HepG2 (cell line): ENCODE measurements around the gene CABLES2. TPM values are rescaled to one million over a fixed set of nuclear protein-coding genes. Genes with fewer than 3 reads are reported as not detected.
A peak's percentile ranks its signal among the peaks of the same experiment; 100 is the strongest.

Source experiments
- ATAC-seq: fragments of 200-7000 bp; cut with Tn5 transposase; 3 replicates; pipeline ENCODE4 v1.9.1; 2020; ENCODE audit warnings: mild to moderate bottlenecking, moderate library complexity
- BruUV-seq: library from RNA; stranded (reverse); fragments of 400-500 nt; replicated peaks from 2 replicates; lab custom pipeline; 2021; lab: Mats Ljungman, UMichigan
- CTCF ChIA-PET: fragments of 300-600 bp; formaldehyde crosslinking; extraction: SDS; loops from one replicate; lab custom pipeline; 2021; ENCODE audit warnings: low total read pairs, inconsistent platforms, low intra/inter-chr PET ratio; lab: Yijun Ruan, JAX
- POLR2A ChIA-PET: fragments of 350-600 bp; sonication (Branson Sonifier 250); formaldehyde crosslinking; loops from one replicate; lab custom pipeline; 2020; ENCODE audit warnings: antibody characterized with exemption, inconsistent platforms; lab: Yijun Ruan, JAX
- DNase-seq: peaks from one replicate; pipeline ENCODE4 v3.0.0-alpha.2; 2015; ENCODE audit warnings: low spot score
- FAIRE-seq: peaks from 3 replicates; lab custom pipeline; 2011; peaks lifted over from hg19 to GRCh38; lab: Jason Lieb, UNC
- H2AFZ ChIP-seq: one replicate; pipeline ENCODE4 v1.6.1; 2011; ENCODE audit warnings: low read length, inconsistent platforms
- H3K27ac ChIP-seq: fragments of 300-600 bp; 3 replicates; pipeline ENCODE4 v1.8.0; 2011; ENCODE audit warnings: mixed run types, mild to moderate bottlenecking, mixed read lengths, low read length, inconsistent platforms; ENCODE audit not compliant: insufficient read depth; ENCODE audit errors: extremely low read length
- H3K27me3 ChIP-seq, 2 experiments: fragments of 200-600 bp in 1 of 2; 2 replicates in 1 of 2; 3 replicates in 1 of 2; pipeline versions ENCODE4 v1.6.0 to v1.8.0; 2011; ENCODE audit warnings: low read length in 2 of 2, mild to moderate bottlenecking in 2 of 2, moderate library complexity in 2 of 2, inconsistent platforms in 1 of 2; ENCODE audit not compliant: insufficient read depth in 2 of 2, control insufficient read depth in 1 of 2
- H3K36me3 ChIP-seq, 2 experiments: fragments of 200-600 bp in 1 of 2; replicated peaks in 1 of 2; 2 replicates in 1 of 2; 3 replicates in 1 of 2; pipeline versions ENCODE4 v1.5.1 to v1.8.0; 2011; ENCODE audit warnings: low read length in 2 of 2, inconsistent platforms in 1 of 2; ENCODE audit not compliant: insufficient read depth in 2 of 2, control insufficient read depth in 1 of 2
- H3K4me1 ChIP-seq: 2 replicates; pipeline ENCODE4 v1.5.1; 2012; ENCODE audit warnings: low read length, inconsistent platforms; ENCODE audit not compliant: insufficient read depth
- H3K4me2 ChIP-seq: 2 replicates; pipeline ENCODE4 v1.6.0; 2011; ENCODE audit warnings: low read depth, low read length, inconsistent platforms
- H3K4me3 ChIP-seq, 3 experiments: fragments of 200-600 bp in 1 of 3; sonication (generic), shearing (Covaris generic) in 1 of 3; replicated peaks in 1 of 3; 2 replicates each; pipeline ENCODE4 v1.5.1; 2011 to 2016; ENCODE audit warnings: low read length in 3 of 3, inconsistent platforms in 2 of 3, low read depth in 2 of 3, mild to moderate bottlenecking in 2 of 3, control low read depth in 1 of 3, mixed read lengths in 1 of 3; ENCODE audit not compliant: insufficient read depth in 1 of 3
- H3K79me2 ChIP-seq: one replicate; pipeline ENCODE4 v1.6.1; 2011; ENCODE audit warnings: low read length, inconsistent platforms; ENCODE audit not compliant: insufficient read depth
- H3K9ac ChIP-seq: 2 replicates; pipeline ENCODE4 v1.6.0; 2011; ENCODE audit warnings: mild to moderate bottlenecking, low read depth, low read length, inconsistent platforms; ENCODE audit not compliant: insufficient read depth
- H3K9me3 ChIP-seq: 2 replicates; pipeline ENCODE4 v1.5.1; 2012; ENCODE audit warnings: mild to moderate bottlenecking, low read length
- H4K20me1 ChIP-seq: 2 replicates; pipeline ENCODE4 v1.6.0; 2011; ENCODE audit warnings: inconsistent platforms, mild to moderate bottlenecking, low read length, moderate library complexity; ENCODE audit not compliant: insufficient read depth
- CBX2 ChIP-seq, 2 experiments: fragments of 200-600 bp in 1 of 2; sonication (generic); formaldehyde crosslinking in 1 of 2; IDR thresholded peaks; 2 replicates each; pipeline versions ENCODE4 v1.7.0 to v1.8.1; 2018 to 2022; ENCODE audit warnings: low read depth in 2 of 2, low read length in 1 of 2, mild to moderate bottlenecking in 1 of 2, missing genetic modification reagents in 1 of 2
- CENPX ChIP-seq: sonication (generic); formaldehyde crosslinking; IDR thresholded peaks from 2 replicates; pipeline ENCODE4 v1.9.0; 2021; ENCODE audit warnings: mild to moderate bottlenecking, missing genetic modification reagents, moderate library complexity
- TGIF2 ChIP-seq: IDR thresholded peaks from 2 replicates; pipeline ENCODE4 v1.6.1; 2016; ENCODE audit warnings: control low read depth, missing compliant biosample characterization
- ZBTB10 ChIP-seq: sonication (generic); formaldehyde crosslinking; IDR thresholded peaks from 2 replicates; pipeline ENCODE4 v1.4.0; 2020; ENCODE audit warnings: missing genetic modification reagents, borderline replicate concordance
- ZNF318 ChIP-seq: sonication (generic); formaldehyde crosslinking; IDR thresholded peaks from 2 replicates; pipeline ENCODE4 v1.4.0; 2020; ENCODE audit warnings: mild to moderate bottlenecking, missing genetic modification reagents
- ZNF550 ChIP-seq: sonication (generic); formaldehyde crosslinking; IDR thresholded peaks from 2 replicates; pipeline ENCODE4 v1.4.0; 2020; ENCODE audit warnings: mild to moderate bottlenecking, missing genetic modification reagents, borderline replicate concordance
- ZNF746 ChIP-seq: sonication (generic); formaldehyde crosslinking; IDR thresholded peaks from 2 replicates; pipeline ENCODE4 v1.8.0; 2022; ENCODE audit warnings: mild to moderate bottlenecking, missing genetic modification reagents
- ZNF768 ChIP-seq: sonication (generic); formaldehyde crosslinking; IDR thresholded peaks from 2 replicates; pipeline ENCODE4 v1.4.0; 2020; ENCODE audit warnings: missing genetic modification reagents
- WGBS: methylation state at CpG from one replicate; pipeline ENCODE4 v1.1.6; 2017; ENCODE audit warnings: low lambda C conversion rate; 5-methylcytosine and 5-hydroxymethylcytosine counted together
- in situ Hi-C: cut with HindIII; loops from 2 replicates; pipeline ENCODE4 v1.10.0; 2017; ENCODE audit warnings: low pct_unique_long_range_greater_than_20kb; ENCODE audit not compliant: extremely low pct_ligation_motif_present
- intact Hi-C: fragments of 100-400 bp; cut with micrococcal nuclease; formaldehyde crosslinking; loops from one replicate; pipeline ENCODE4 v1.10.0; 2022; ENCODE audit not compliant: unreplicated experiment
- polyA plus RNA-seq, 8 experiments: library from polyadenylated mRNA; depleted of rRNA in 3 of 8; stranded (reverse) in 7 of 8; unstranded in 1 of 8; fragments of >200 nt; fragmentation: Illumina TruSeq in 4 of 8; extraction: Trizol in 4 of 8; gene quantifications; 2 replicates each; pipeline versions ENCODE4 v1.2.1 to v1.2.3, GENCODE V29; 2011 to 2016; ENCODE audit warnings: low read depth in 4 of 8, missing spikeins in 1 of 8, mixed read lengths in 1 of 8; ENCODE audit not compliant: insufficient read depth in 1 of 8
- total RNA-seq, 5 experiments: library from RNA; depleted of rRNA; stranded (reverse); fragments of >200 nt; fragmentation: Illumina TruSeq; extraction: Trizol; gene quantifications; 2 replicates each; pipeline ENCODE4 v1.2.3, GENCODE V29; 2016; ENCODE audit warnings: low read depth in 1 of 5

Gene CABLES2
- total and polyA plus RNA-seq, 2 of the 13 experiments (the other 11 are each of a cell fraction or from before 2014, with no cell fraction given) = 5.2 to 9.7 TPM

DNA sequence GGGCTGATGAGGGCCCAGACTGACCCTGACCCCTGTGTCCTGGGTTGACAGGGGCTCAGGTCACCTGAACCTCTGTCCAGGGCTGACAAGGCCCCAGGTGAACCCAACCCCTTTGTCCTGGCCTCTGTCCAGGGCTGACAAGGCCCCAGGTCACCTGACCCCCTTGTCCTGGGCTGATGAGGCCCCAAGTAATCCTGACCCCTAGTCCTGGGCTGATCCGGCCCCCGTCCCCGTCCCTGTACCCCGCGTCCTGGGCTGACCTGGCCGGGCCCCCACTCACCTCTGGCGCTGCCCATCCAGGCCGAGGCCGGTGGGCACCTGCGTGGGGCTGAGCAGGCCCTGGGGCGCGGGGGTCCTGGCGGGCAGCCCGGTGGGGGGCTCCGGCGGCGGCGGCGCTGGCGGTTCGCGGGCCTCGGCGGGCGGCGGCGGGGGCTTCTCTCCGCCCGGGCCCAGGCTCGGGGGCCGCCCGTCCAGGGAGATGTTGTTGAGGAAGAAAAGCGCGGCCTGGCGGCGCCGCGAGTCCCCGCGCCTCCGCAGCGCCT, 379 bp downstream of the CABLES2 start (continued):
- TF ChIP-seq ZNF768 (CRISPR knock-in tag) (peak; percentile 36; the same call in 1 of the 2 replicates), TGIF2 (CRISPR knock-in tag) (no peak), ZBTB10 (CRISPR knock-in tag) (peak; percentile 88)

- peak; percentile 2 for ATAC-seq
- H3K4me2 ChIP-seq = peak overlapping the region; percentile 98
- peaks cover 9 to 20% of the 10 kb centered on the region in 2 experiments for H3K27me3 ChIP-seq
- ChIA-PET CTCF (interaction anchor here (1.4 to 2.3 kb wide), 2 partner anchors 11 to 104 kb away, joined by 6 to 11 read pairs; partner anchors contain the start of gene ADRM1), POLR2A (interaction anchor here (0.8 to 1.1 kb wide), 4 partner anchors 17 to 37 kb away, joined by 3 to 6 read pairs (median 3); partner anchors contain the start of gene RPS21)
- peaks cover 67% of the 10 kb centered on the region for H3K4me1 ChIP-seq
- H3K79me2 ChIP-seq = peaks cover 9% of the 10 kb centered on the region
- no peak for DNase-seq
- peak overlapping the region; percentile 62 to 88 (median 73) for H3K4me3 ChIP-seq
- H3K36me3 ChIP-seq = peaks cover 2 to 19% of the 10 kb centered on the region in 2 experiments; a peak in 3 of 5 replicates
- intact Hi-C loops (no loop called here), in situ Hi-C loops (no loop called here)
- WGBS = 35% methylated on average over 10 of the region's 10 CpGs
- H3K27ac ChIP-seq = peak overlapping the region; percentile 65
- H3K9me3 ChIP-seq = no peaks in the 10 kb centered on the region
- peaks cover 3% of the 10 kb centered on the region; the same call in 1 of the 2 replicates for H4K20me1 ChIP-seq
- no peak overlapping the region for H2AFZ ChIP-seq
- FAIRE-seq = peak; percentile 23
- TSS peak; percentile 38 for BruUV-seq
- peak overlapping the region; percentile 82 for H3K9ac ChIP-seq
- TF ChIP-seq CBX2 (IDR thresholded peaks at IDR 0.05; ENCODE audit: low read depth, low read length) (no peak), CBX2 (CRISPR knock-in tag; IDR thresholded peaks at IDR 0.05; ENCODE audit: low read depth) (peak; percentile 59; the same call in 1 of the 2 replicates), CENPX (CRISPR knock-in tag) (no peak), ZNF318 (no peak), ZNF550 (CRISPR knock-in tag) (no peak), ZNF746 (CRISPR knock-in tag) (0 out of 2 replicates have a peak, but pooled peaks have one; percentile 17)
Measured at GRCh38 chr20:62405981-62406513, 1.0 kb downstream of the CABLES2 start.
